GM21447 (cell line): ENCODE results near the gene NYAP2.

Experiments used
- ATAC-seq: cut with Tn5 transposase; IDR thresholded peaks from one replicate; pipeline ENCODE4 v1.9.1; 2021; ENCODE audit not compliant: unreplicated experiment

Gene NYAP2

GRCh38 chr2:225399504-225399903 lies at the start of gene NYAP2:
Gene NYAP2, plus strand, starts transcription at chr2:225399710. Its CDS starts 9,171 bp downstream, at chr2:225408881.
- no peak for ATAC-seq

GRCh38 chr2:225353579-225354085 lies 45.9 kb upstream of the NYAP2 start:
- no peak for ATAC-seq

GRCh38 chr2:225354281-225354774 lies 45.2 kb upstream of the NYAP2 start:
- no peak for ATAC-seq

GRCh38 chr2:225355788-225356187 lies 43.7 kb upstream of the NYAP2 start:
- ATAC-seq = no peak

- no peak for ATAC-seq
Observed at GRCh38 chr2:225366731-225367130, 32.8 kb upstream of the NYAP2 start.

- ATAC-seq = no peak
Observed at GRCh38 chr2:225367482-225367881, 32.0 kb upstream of the NYAP2 start.

- no peak for ATAC-seq
Observed at GRCh38 chr2:225378984-225379383, 20.5 kb upstream of the NYAP2 start.

- ATAC-seq = no peak
Observed at GRCh38 chr2:225379856-225380255, 19.7 kb upstream of the NYAP2 start.

GRCh38 chr2:225381609-225382008 lies 17.9 kb upstream of the NYAP2 start:
- ATAC-seq = no peak

GRCh38 chr2:225398372-225398771 lies 1.1 kb upstream of the NYAP2 start:
- no peak for ATAC-seq

GRCh38 chr2:225400060-225400511 lies 576 bp downstream of the NYAP2 start:
- ATAC-seq = no peak

- no peak for ATAC-seq
Observed at GRCh38 chr2:225400546-225401400, 1.3 kb downstream of the NYAP2 start.

GRCh38 chr2:225402210-225402776 lies 2.8 kb downstream of the NYAP2 start:
- ATAC-seq = no peak

- ATAC-seq = no peak
Observed at GRCh38 chr2:225411452-225411851, 11.9 kb downstream of the NYAP2 start.

- ATAC-seq = no peak
Observed at GRCh38 chr2:225413786-225414185, 14.3 kb downstream of the NYAP2 start.

GRCh38 chr2:225414902-225415301 lies 15.4 kb downstream of the NYAP2 start:
- ATAC-seq = no peak

GRCh38 chr2:225415341-225415740 lies 15.8 kb downstream of the NYAP2 start:
- no peak for ATAC-seq

- no peak for ATAC-seq
Observed at GRCh38 chr2:225415792-225416191, 16.3 kb downstream of the NYAP2 start.

GRCh38 chr2:225416616-225417367 lies 17.3 kb downstream of the NYAP2 start:
- no peak for ATAC-seq

GRCh38 chr2:225419033-225419432 lies 19.5 kb downstream of the NYAP2 start:
- ATAC-seq = no peak

- ATAC-seq = no peak
Observed at GRCh38 chr2:225422145-225422544, 22.6 kb downstream of the NYAP2 start.
